WERI-Rb-1 (cell line): ENCODE results near the gene SNAP29.

Experiments
- DNase-seq: peaks from one replicate; pipeline ENCODE4 v3.0.0-alpha.2; 2020
- H3K27ac ChIP-seq: fragments of 250-450 bp; sonication (Bioruptor Pico); 2 replicates; pipeline ENCODE4 v1.5.1; 2020; ENCODE audit warnings: mild to moderate bottlenecking, moderate library complexity
- H3K27me3 ChIP-seq: fragments of 250-450 bp; sonication (Bioruptor Pico); 2 replicates; pipeline ENCODE4 v1.5.1; 2021; ENCODE audit warnings: mild to moderate bottlenecking, low read depth, moderate library complexity; ENCODE audit not compliant: insufficient read depth, severe bottlenecking
- H3K36me3 ChIP-seq: fragments of 250-450 bp; sonication (Bioruptor Pico); 2 replicates; pipeline ENCODE4 v1.5.1; 2020; ENCODE audit warnings: mild to moderate bottlenecking, moderate library complexity
- H3K4me3 ChIP-seq: 2 replicates; pipeline ENCODE4 v1.5.1; 2011; ENCODE audit warnings: low read depth, mild to moderate bottlenecking, control low read depth, low read length
- H3K9me3 ChIP-seq: fragments of 250-450 bp; sonication (Bioruptor Pico); 2 replicates; pipeline ENCODE4 v1.5.1; 2021; ENCODE audit warnings: mild to moderate bottlenecking, moderate library complexity; ENCODE audit not compliant: severe bottlenecking
- TF ChIP-seq, protein P1 (sequence below): IDR thresholded peaks from 2 replicates; pipeline ENCODE4 v1.5.1; 2011; ENCODE audit warnings: low read depth, mild to moderate bottlenecking, control low read depth, inconsistent platforms, low read length

SNAP29 gene

DNA sequence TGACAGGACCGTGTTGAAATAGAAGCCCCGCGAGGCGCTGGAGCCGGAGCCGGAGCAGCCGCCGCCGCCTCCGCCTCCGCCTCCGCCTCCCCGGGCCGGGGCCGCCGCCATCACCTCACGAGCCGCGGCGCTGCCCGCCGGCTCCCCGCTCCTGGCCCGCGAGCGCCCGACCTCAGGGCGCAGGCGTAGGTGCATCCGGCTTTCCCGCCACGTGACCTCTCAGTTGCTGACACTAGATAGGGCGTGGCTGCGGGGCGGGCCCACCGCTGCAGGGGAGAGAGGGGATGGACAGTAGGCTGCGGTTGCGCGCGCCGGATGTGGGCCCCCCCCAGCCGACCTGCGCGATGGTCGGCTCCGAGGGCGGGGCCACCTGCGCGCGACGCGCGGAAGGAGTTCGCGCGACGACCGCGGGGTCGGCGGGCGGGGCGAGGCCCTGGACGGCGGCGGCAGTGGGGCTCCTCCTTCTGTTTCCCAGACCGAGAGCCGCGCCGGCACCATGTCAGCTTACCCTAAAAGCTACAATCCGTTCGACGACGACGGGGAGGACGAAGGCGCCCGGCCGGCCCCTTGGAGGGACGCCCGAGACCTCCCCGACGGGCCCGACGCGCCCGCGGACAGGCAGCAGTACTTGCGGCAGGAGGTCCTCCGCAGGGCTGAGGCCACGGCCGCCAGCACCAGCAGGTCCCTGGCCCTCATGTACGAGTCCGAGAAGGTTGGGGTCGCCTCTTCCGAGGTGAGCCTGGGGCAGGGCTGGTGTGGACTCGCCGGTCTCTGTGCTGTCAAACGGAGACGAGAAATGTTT, at the start of gene SNAP29, which contains the start of gene PI4KA:
Gene SNAP29 (plus strand): TSS at position 393 of the 802 bp plus-strand sequence. CDS start 104 bp downstream, at position 497.
Gene PI4KA (minus strand): TSS at position 197 of the 802 bp plus-strand sequence. CDS start 86 bp downstream, at position 111.
- H3K27me3 ChIP-seq = no peaks in the 10 kb centered on the region
- peak within 1 kb of the TSS; percentile 80 for H3K27ac ChIP-seq
- H3K9me3 ChIP-seq = no peaks in the 10 kb centered on the region
- peak within 1 kb of the TSS; percentile 68 for H3K4me3 ChIP-seq
- H3K36me3 ChIP-seq = peaks cover 4% of the 10 kb centered on the region
- TF ChIP-seq, protein P1, sequence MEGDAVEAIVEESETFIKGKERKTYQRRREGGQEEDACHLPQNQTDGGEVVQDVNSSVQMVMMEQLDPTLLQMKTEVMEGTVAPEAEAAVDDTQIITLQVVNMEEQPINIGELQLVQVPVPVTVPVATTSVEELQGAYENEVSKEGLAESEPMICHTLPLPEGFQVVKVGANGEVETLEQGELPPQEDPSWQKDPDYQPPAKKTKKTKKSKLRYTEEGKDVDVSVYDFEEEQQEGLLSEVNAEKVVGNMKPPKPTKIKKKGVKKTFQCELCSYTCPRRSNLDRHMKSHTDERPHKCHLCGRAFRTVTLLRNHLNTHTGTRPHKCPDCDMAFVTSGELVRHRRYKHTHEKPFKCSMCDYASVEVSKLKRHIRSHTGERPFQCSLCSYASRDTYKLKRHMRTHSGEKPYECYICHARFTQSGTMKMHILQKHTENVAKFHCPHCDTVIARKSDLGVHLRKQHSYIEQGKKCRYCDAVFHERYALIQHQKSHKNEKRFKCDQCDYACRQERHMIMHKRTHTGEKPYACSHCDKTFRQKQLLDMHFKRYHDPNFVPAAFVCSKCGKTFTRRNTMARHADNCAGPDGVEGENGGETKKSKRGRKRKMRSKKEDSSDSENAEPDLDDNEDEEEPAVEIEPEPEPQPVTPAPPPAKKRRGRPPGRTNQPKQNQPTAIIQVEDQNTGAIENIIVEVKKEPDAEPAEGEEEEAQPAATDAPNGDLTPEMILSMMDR = 0 out of 2 replicates have a peak, but pooled peaks have one; percentile 3
- peak; percentile 99 for DNase-seq

DNA sequence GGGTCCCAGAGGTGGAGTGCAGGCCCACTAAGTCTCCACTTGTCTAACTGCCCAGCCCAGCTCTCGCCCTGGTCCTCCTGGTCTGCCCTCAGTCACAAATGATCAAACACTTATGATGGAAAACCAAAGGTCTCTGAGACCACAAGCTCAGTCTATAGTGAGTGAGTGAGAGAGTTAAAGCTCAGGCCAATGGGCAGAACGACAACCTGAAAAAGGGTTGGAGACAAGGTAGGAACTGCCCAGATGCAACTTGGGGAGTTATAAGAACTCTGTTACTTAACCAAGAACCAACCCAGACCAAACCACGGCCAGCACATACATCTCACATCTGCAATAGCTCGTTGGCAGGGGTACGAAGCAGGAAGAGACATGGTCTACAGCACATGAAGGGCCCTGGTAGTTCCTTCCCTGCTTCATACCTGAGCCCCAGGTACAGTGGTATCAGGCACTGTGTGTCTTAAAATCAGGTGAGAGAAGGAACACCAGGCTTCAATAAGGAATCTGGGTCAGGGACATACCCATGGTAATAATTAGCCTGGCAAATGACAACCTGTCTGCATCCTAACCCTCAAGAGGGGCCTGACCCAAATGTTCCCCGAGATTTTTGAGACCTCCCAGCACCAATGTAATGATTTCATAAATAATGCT, 49.1 kb upstream of the SNAP29 start:
- H3K9me3 ChIP-seq = no peaks in the 10 kb centered on the region

DNA sequence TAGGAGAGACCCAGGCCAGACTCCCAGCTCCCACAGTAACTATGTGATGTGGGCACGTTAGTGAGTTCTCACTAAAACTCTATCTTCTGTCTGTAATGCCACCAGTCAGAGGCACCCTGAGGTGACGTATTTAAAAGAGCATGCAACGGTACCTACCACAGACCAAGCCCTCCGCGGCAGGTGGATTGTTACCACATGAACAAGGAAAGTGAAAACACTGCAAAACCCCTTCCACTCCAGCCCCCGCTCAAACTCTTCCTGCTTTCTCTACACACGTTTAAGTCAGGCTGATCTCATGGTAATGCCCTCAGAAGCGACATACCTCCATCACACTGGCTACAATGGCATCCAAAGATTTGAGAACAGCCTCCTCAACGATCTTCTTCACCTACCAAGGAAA, 48.2 kb upstream of the SNAP29 start:
- peaks cover 67% of the 10 kb centered on the region for H3K36me3 ChIP-seq
- no peaks in the 10 kb centered on the region for H3K9me3 ChIP-seq
- no peak for DNase-seq
- TF ChIP-seq, protein P1 = no peak
- H3K27me3 ChIP-seq = no peaks in the 10 kb centered on the region
- H3K4me3 ChIP-seq = no peak overlapping the region
- no peak overlapping the region for H3K27ac ChIP-seq

More for the DNA sequence above, 49.1 kb upstream of the SNAP29 start:
- no peak overlapping the region for H3K4me3 ChIP-seq
- H3K27me3 ChIP-seq = no peaks in the 10 kb centered on the region
- TF ChIP-seq, protein P1 = no peak
- peaks cover 72% of the 10 kb centered on the region for H3K36me3 ChIP-seq
- no peak overlapping the region for H3K27ac ChIP-seq
- no peak for DNase-seq

DNA sequence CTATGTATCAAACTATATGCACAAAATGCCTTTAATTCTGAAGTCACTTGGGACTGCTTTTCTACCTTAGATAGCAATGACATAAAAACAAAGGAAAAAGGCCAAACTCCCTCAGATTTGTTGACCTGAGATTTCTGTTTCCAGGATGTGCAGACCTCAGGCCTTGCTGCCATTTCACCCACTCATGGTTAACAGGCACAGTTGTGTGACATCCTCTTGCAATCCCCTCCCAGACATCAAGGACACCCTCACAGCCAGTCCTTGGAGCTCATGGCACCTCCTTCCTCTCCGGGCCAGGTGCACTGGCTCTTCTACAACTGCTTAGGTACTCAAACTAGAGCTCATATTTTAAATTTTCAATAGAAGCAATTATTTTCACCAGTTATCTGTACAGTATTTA, 47.6 kb upstream of the SNAP29 start:
- H3K9me3 ChIP-seq = no peaks in the 10 kb centered on the region
- H3K36me3 ChIP-seq = peaks cover 65% of the 10 kb centered on the region
- no peak overlapping the region for H3K4me3 ChIP-seq
- TF ChIP-seq, protein P1 = no peak
- H3K27ac ChIP-seq = no peak overlapping the region
- no peak for DNase-seq
- no peaks in the 10 kb centered on the region for H3K27me3 ChIP-seq

DNA sequence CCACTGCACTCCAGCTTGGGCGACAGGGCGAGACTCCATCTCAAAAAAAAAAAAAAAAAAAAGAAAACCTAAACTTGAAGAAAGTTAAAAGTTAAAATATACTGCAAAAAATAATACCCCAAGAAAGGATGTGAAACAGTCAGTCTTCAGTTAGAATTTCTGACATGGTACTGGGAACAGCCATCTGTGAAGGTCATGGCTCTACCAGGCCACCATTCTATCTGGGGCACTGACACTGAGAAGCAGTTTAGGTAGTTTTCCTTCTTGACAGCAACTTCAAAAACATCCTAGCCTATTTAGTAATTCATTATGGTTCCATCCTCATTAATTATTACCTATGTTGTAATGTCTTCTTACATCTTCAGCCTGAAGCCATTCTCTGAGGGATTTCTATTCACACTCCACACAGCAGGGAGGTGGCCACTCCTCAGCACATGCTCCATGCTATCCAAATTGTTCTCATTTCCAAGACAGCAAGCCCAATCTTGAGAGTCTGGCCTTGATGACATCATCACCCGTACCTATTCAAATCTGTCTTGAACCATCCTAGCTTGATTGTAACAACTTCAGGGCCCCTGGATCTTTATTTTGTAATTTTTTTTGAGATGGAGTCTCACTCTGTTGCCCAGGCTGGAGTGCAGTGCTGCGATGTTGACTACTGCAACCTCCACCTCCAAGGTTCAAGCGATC, 46.7 kb upstream of the SNAP29 start:
- TF ChIP-seq, protein P1 = no peak
- H3K27ac ChIP-seq = no peak overlapping the region
- peaks cover 65% of the 10 kb centered on the region for H3K36me3 ChIP-seq

More for the DNA sequence above, 46.7 kb upstream of the SNAP29 start:
- no peaks in the 10 kb centered on the region for H3K9me3 ChIP-seq
- no peak for DNase-seq
- no peak overlapping the region for H3K4me3 ChIP-seq
- H3K27me3 ChIP-seq = no peaks in the 10 kb centered on the region
